GM19397 (cell line): Measurements from ENCODE around the gene TTLL8.
"Not testable (repeated sequence)": the region's sequence is repeated elsewhere in the genome, so short reads cannot be mapped to it uniquely, and the experiment has no call there.

Source experiments
- ATAC-seq: cut with Tn5 transposase; IDR thresholded peaks from one replicate; pipeline ENCODE4 v1.9.1; 2021; ENCODE audit warnings: mild to moderate bottlenecking, moderate library complexity; ENCODE audit not compliant: unreplicated experiment

Gene TTLL8

GRCh38 chr22:49992921-49993648 is 65.0 kb downstream of the TTLL8 start:
- ATAC-seq, result no peak

- ATAC-seq, result no peak
Measured at GRCh38 chr22:49991907-49992533, 66.1 kb downstream of the TTLL8 start.

GRCh38 chr22:49991167-49991566 is 66.9 kb downstream of the TTLL8 start:
- ATAC-seq, result no peak

- ATAC-seq, result not testable (repeated sequence)
Measured at GRCh38 chr22:49989826-49990225, 68.3 kb downstream of the TTLL8 start.

GRCh38 chr22:49986325-49986724 is 71.8 kb downstream of the TTLL8 start:
- no peak for ATAC-seq

- no peak for ATAC-seq
Measured at GRCh38 chr22:49983148-49984042, 74.7 kb downstream of the TTLL8 start.

- ATAC-seq, result not testable (repeated sequence)
Measured at GRCh38 chr22:49981799-49982198, 76.3 kb downstream of the TTLL8 start.

- ATAC-seq, result no peak
Measured at GRCh38 chr22:49979587-49980264, 78.4 kb downstream of the TTLL8 start.

GRCh38 chr22:49977578-49977977 is 80.5 kb downstream of the TTLL8 start:
- no peak for ATAC-seq

GRCh38 chr22:49976439-49977175 is 81.5 kb downstream of the TTLL8 start:
- no peak for ATAC-seq

- ATAC-seq, result no peak
Measured at GRCh38 chr22:49975543-49976389, 82.3 kb downstream of the TTLL8 start.

GRCh38 chr22:49973018-49973961 is 84.8 kb downstream of the TTLL8 start:
- no peak for ATAC-seq

GRCh38 chr22:49972163-49973017 is 85.7 kb downstream of the TTLL8 start:
- ATAC-seq, result no peak

- peak; percentile 29 for ATAC-seq
Measured at GRCh38 chr22:49971232-49972162, 86.6 kb downstream of the TTLL8 start.

- peak; percentile 61 for ATAC-seq
Measured at GRCh38 chr22:49970528-49971231, 87.4 kb downstream of the TTLL8 start.
